ENCODE data around the gene TRAPPC4. TPM values are rescaled to one million over a fixed set of nuclear protein-coding genes. Genes with fewer than 3 reads are reported as not detected.

Gene TRAPPC4
- total and polyA plus RNA-seq, 7 experiments from 2014 or later: 70.7 to 123 (median 80.3) TPM

DNA sequence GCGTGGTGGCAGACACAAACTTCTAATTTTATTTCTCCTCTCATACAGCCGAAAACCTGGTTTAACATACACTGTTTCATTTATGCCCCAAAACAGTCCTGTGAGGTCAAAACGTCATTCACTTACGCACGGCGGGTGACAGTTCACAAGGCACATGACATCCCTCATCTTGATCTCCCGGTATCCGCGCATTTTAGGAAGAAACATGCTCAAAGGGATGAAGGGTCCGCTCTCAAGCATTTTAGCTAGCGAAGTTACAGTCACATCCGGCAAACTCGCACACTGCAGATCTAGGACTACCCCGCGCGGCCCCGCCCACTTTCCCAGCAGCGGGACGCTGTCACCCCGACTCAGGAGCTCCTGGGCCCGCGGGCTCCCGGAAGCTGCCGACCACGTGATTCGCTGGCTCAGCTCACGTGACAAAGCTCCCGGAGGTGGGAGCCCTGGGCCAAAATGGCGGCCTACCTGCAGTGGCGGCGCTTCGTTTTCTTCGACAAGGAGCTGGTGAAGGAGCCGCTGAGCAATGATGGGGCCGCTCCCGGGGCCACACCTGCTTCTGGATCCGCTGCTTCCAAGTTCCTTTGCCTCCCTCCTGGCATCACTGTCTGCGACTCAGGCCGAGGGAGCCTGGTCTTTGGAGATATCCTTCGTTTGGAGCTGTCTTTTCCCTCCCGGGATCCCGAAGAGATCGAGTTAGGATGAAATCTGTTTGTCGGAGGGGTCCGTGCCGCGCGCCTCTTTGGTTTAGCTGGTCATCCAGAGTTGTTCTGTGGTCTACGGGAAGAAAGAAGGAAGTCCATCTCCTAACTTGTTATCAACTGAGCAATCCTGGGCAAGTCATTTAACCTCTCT is 49.0 kb downstream of the TRAPPC4 start, which contains the start of gene VPS11:
Gene VPS11 (plus strand): TSS at position 448 of the 852 bp plus-strand sequence. CDS start 6 bp downstream, at position 454.
- H3K4me3 ChIP-seq (ENCODE audit: low read length): peak within 1 kb of the TSS; percentile 93
- no peaks in the 10 kb centered on the region for H3K9me3 ChIP-seq (ENCODE audit: control insufficient read depth in 2 of 3, low read length in 3 of 3)
- peaks cover under 1 to 11% (median 5%) of the 10 kb centered on the region in 5 donors for H3K36me3 Mint-ChIP-seq
- peaks cover 26 to 59% (median 47%) of the 10 kb centered on the region in 7 donors for H3K4me1 Mint-ChIP-seq
- H3K4me3 Mint-ChIP-seq: peak within 1 kb of the TSS; percentile 90 to 100 (median 95)
- peaks cover 0 to 31% (median 17%) of the 10 kb centered on the region in 3 experiments for H3K36me3 ChIP-seq (ENCODE audit: control insufficient read depth in 2 of 3, insufficient read depth in 3 of 3, low read length in 3 of 3)
- intact Hi-C loops (cut with micrococcal nuclease): loop anchor here (1.0 to 2.0 kb wide), 14 partner anchors 10 to 256 kb away; partner anchors contain the start of genes DPAGT1 (in 2 of the 2), HINFP (in 2 of the 2), HYOU1 (in 2 of the 2) and RPS25 (in 2 of the 2)
- H3K27me3 Mint-ChIP-seq: no peaks in the 10 kb centered on the region
- peak within 1 kb of the TSS; percentile 92 to 100 (median 97) for H3K27ac Mint-ChIP-seq
- CTCF ChIA-PET: interaction anchor here (0.6 to 1.5 kb wide), 11 partner anchors 11 to 256 kb away, joined by 3 to 8 read pairs (median 4); partner anchors contain the start of gene HYOU1
- no peaks in the 10 kb centered on the region for H3K27me3 ChIP-seq (ENCODE audit: control insufficient read depth in 2 of 2, insufficient read depth in 2 of 2, low read length in 2 of 2)
- H3K27ac ChIP-seq (ENCODE audit: low read depth, low read length): peak within 1 kb of the TSS; percentile 96
- H3K9me3 Mint-ChIP-seq: no peaks in the 10 kb centered on the region
- peak; percentile 93 for ATAC-seq
- POLR2A ChIA-PET: interaction anchor here (0.6 to 4.7 kb wide), 40 partner anchors 11 to 271 kb away, joined by 3 to 63 read pairs (median 4); partner anchors contain the start of genes C2CD2L, DPAGT1, HINFP and HMBS
- peak; percentile 81 to 98 (median 97) for DNase-seq
- H3K4me1 ChIP-seq (ENCODE audit: control insufficient read depth in 2 of 2, insufficient read depth in 2 of 2, low read length in 2 of 2): peaks cover 18 to 23% of the 10 kb centered on the region in 2 donors

Small RNAs within 50 kb of the gene (microRNA-seq; reads per million reads assigned to microRNA genes)
- not detected for gene MIR3656 (ENCODE audit: borderline microRNAs expressed)

Other genes starting within 250 kb of the TRAPPC4 start
- gene DDX6, start 227.6 kb upstream of the TRAPPC4 start, total RNA-seq: 100 to 1,000 TPM; 154 to 346 (median 272) TPM
- 100 to 1,000 TPM; 118 to 142 TPM for gene DDX6, start 227.6 kb upstream of the TRAPPC4 start, polyA plus RNA-seq
- 1 to 10 TPM in 4 of 5 experiments, under 1 TPM in 1; 0.41 to 2.9 (median 2.1) TPM for gene CXCR5, start 134.9 kb upstream of the TRAPPC4 start, total RNA-seq
- gene CXCR5, start 134.9 kb upstream of the TRAPPC4 start, polyA plus RNA-seq: 1 to 10 TPM in 1 of 2 donors, under 1 TPM in 1; 0.60 to 1.1 TPM
- 100 to 1,000 TPM in 4 of 5 experiments, 10 to 100 TPM in 1; 67.8 to 269 (median 266) TPM for gene BCL9L, start 92.8 kb upstream of the TRAPPC4 start, total RNA-seq
- 1 to 10 TPM; 6.7 to 7.2 TPM for gene BCL9L, start 92.8 kb upstream of the TRAPPC4 start, polyA plus RNA-seq
- under 1 TPM in 1 of 5 experiments, not detected in 4; 0.24 TPM for gene UPK2, start 62.5 kb upstream of the TRAPPC4 start, total RNA-seq
- gene UPK2, start 62.5 kb upstream of the TRAPPC4 start, polyA plus RNA-seq: under 1 TPM in 1 of 2 donors, not detected in 1; 0.51 TPM
- gene FOXR1, start 47.0 kb upstream of the TRAPPC4 start, total RNA-seq: not detected
- not detected for gene FOXR1, start 47.0 kb upstream of the TRAPPC4 start, polyA plus RNA-seq
- 100 to 1,000 TPM in 4 of 5 experiments, 10 to 100 TPM in 1; 53.5 to 136 (median 109) TPM for gene CENATAC, start 20.6 kb upstream of the TRAPPC4 start, total RNA-seq
- 10 to 100 TPM in 1 of 2 donors, 1 to 10 TPM in 1; 8.4 to 13.5 TPM for gene CENATAC, start 20.6 kb upstream of the TRAPPC4 start, polyA plus RNA-seq
- 1,000 to 10,000 TPM; 1,535 to 3,042 (median 2,772) TPM for gene RPS25, start 423 bp upstream of the TRAPPC4 start, total RNA-seq
- 1,000 to 10,000 TPM; 4,222 to 6,094 TPM for gene RPS25, start 423 bp upstream of the TRAPPC4 start, polyA plus RNA-seq
- 10 to 100 TPM in 3 of 5 experiments, 1 to 10 TPM in 2; 7.1 to 20.8 (median 14.6) TPM for gene SLC37A4, start 12.1 kb downstream of the TRAPPC4 start, total RNA-seq
- 10 to 100 TPM; 10.6 to 13.1 TPM for gene SLC37A4, start 12.1 kb downstream of the TRAPPC4 start, polyA plus RNA-seq
- gene HYOU1, start 38.4 kb downstream of the TRAPPC4 start, total RNA-seq: 100 to 1,000 TPM in 3 of 5 experiments, 10 to 100 TPM in 2; 77.8 to 198 (median 110) TPM
- gene HYOU1, start 38.4 kb downstream of the TRAPPC4 start, polyA plus RNA-seq: 10 to 100 TPM; 11.3 to 18.3 TPM
- 10 to 100 TPM; 39.0 to 73.9 (median 57.1) TPM for gene VPS11, start 49.1 kb downstream of the TRAPPC4 start, total RNA-seq
- gene VPS11, start 49.1 kb downstream of the TRAPPC4 start, polyA plus RNA-seq: 10 to 100 TPM; 40.3 to 72.1 TPM
- 10 to 100 TPM in 1 of 5 experiments, 1 to 10 TPM in 4; 6.7 to 25.4 (median 7.7) TPM for gene HMBS, start 66.1 kb downstream of the TRAPPC4 start, total RNA-seq
- gene HMBS, start 66.1 kb downstream of the TRAPPC4 start, polyA plus RNA-seq: 10 to 100 TPM; 20.8 to 25.3 TPM
- 10 to 100 TPM; 21.9 to 63.9 (median 37.9) TPM for gene DPAGT1, start 83.1 kb downstream of the TRAPPC4 start, total RNA-seq
- gene DPAGT1, start 83.1 kb downstream of the TRAPPC4 start, polyA plus RNA-seq: 10 to 100 TPM; 25.0 to 32.6 TPM
- 10 to 100 TPM; 24.7 to 40.7 (median 36.1) TPM for gene C2CD2L, start 88.6 kb downstream of the TRAPPC4 start, total RNA-seq
- gene C2CD2L, start 88.6 kb downstream of the TRAPPC4 start, polyA plus RNA-seq: 10 to 100 TPM in 1 of 2 donors, 1 to 10 TPM in 1; 2.7 to 10.2 TPM
- 10 to 100 TPM; 30.7 to 79.7 (median 42.7) TPM for gene HINFP, start 102.8 kb downstream of the TRAPPC4 start, total RNA-seq
- gene HINFP, start 102.8 kb downstream of the TRAPPC4 start, polyA plus RNA-seq: 10 to 100 TPM; 14.7 to 24.1 TPM
- under 1 TPM in 1 of 5 experiments, not detected in 4; 0.13 TPM for gene ABCG4, start 130.3 kb downstream of the TRAPPC4 start, total RNA-seq
- gene ABCG4, start 130.3 kb downstream of the TRAPPC4 start, polyA plus RNA-seq: not detected
- gene NLRX1, start 150.0 kb downstream of the TRAPPC4 start, total RNA-seq: 10 to 100 TPM in 2 of 5 experiments, 1 to 10 TPM in 3; 8.3 to 19.5 (median 9.8) TPM
- gene NLRX1, start 150.0 kb downstream of the TRAPPC4 start, polyA plus RNA-seq: 10 to 100 TPM in 1 of 2 donors, 1 to 10 TPM in 1; 6.5 to 10.6 TPM
- gene NHERF4, start 166.7 kb downstream of the TRAPPC4 start, total RNA-seq: 1 to 10 TPM in 3 of 5 experiments, under 1 TPM in 2; 0.19 to 2.2 (median 1.2) TPM
- gene NHERF4, start 166.7 kb downstream of the TRAPPC4 start, polyA plus RNA-seq: not detected
- 10 to 100 TPM; 37.0 to 51.8 (median 40.5) TPM for gene CBL, start 187.6 kb downstream of the TRAPPC4 start, total RNA-seq
- gene CBL, start 187.6 kb downstream of the TRAPPC4 start, polyA plus RNA-seq: 10 to 100 TPM; 17.5 to 18.0 TPM

Data from naive thymus-derived CD4-positive, alpha-beta T cell (primary cell).